GM12891 (cell line): ENCODE results near the gene PRSS38.
"Not testable (repeated sequence)": the region's sequence is repeated elsewhere in the genome, so short reads cannot be mapped to it uniquely, and the experiment has no call there.

Experiments used
- DNase-seq: peaks from one replicate; pipeline ENCODE4 v3.0.0; 2011; ENCODE audit warnings: low spot score; ENCODE audit not compliant: insufficient read length
- FAIRE-seq: peaks from 2 replicates; lab custom pipeline; 2011; peaks lifted over from hg19 to GRCh38; lab: Jason Lieb, UNC
- PAX5 ChIP-seq: IDR thresholded peaks from 2 replicates; pipeline ENCODE4 v1.6.1; 2011; ENCODE audit warnings: low read length, moderate library complexity, mild to moderate bottlenecking; ENCODE audit not compliant: insufficient read depth, severe bottlenecking
- POLR2A ChIP-seq: IDR thresholded peaks from 2 replicates; pipeline ENCODE4 v1.6.1; 2011; ENCODE audit warnings: low read depth, low read length, control low read depth
- POLR2AphosphoS5 ChIP-seq: IDR thresholded peaks from 2 replicates; pipeline ENCODE4 v1.6.1; 2011; ENCODE audit warnings: low read depth, low read length, control low read depth
- POU2F2 ChIP-seq: IDR thresholded peaks from 2 replicates; pipeline ENCODE4 v1.6.1; 2011; ENCODE audit warnings: low read depth, mild to moderate bottlenecking, control low read depth, low read length, moderate library complexity
- SPI1 ChIP-seq: IDR thresholded peaks from 2 replicates; pipeline ENCODE4 v1.6.1; 2011; ENCODE audit warnings: low read depth, low read length, control low read depth
- TAF1 ChIP-seq: IDR thresholded peaks from 2 replicates; pipeline ENCODE4 v1.6.1; 2011; ENCODE audit warnings: low read depth, low read length, control low read depth

PRSS38 gene

GRCh38 chr1:227864882-227865281, 49.4 kb downstream of the PRSS38 start:
- DNase-seq, result no peak
- no peak for FAIRE-seq
- TF ChIP-seq POLR2AphosphoS5, result no peak
- TF ChIP-seq SPI1, result no peak
- no peak for TF ChIP-seq POU2F2
- no peak for TF ChIP-seq PAX5

- FAIRE-seq, result no peak
- DNase-seq, result no peak
- TF ChIP-seq PAX5, result no peak
- no peak for TF ChIP-seq SPI1
- TF ChIP-seq POLR2AphosphoS5, result no peak
These were observed 53.9 kb downstream of the PRSS38 start for GRCh38 chr1:227869279-227869842.

- TF ChIP-seq TAF1 (no peak), POLR2AphosphoS5 (no peak), POU2F2 (no peak), SPI1 (no peak), PAX5 (no peak), POLR2A (no peak)
- FAIRE-seq (no peak), DNase-seq (no peak)
These were observed 54.4 kb downstream of the PRSS38 start for GRCh38 chr1:227869851-227870305.

- TF ChIP-seq TAF1 (no peak), PAX5 (no peak), POLR2AphosphoS5 (no peak), POLR2A (no peak), POU2F2 (no peak), SPI1 (no peak)
- DNase-seq, result no peak
- FAIRE-seq, result no peak
These were observed 54.9 kb downstream of the PRSS38 start for GRCh38 chr1:227870366-227870765.

GRCh38 chr1:227871892-227872291, 56.4 kb downstream of the PRSS38 start:
- not testable (repeated sequence) for DNase-seq, FAIRE-seq

- not testable (repeated sequence) for FAIRE-seq, DNase-seq
These were observed 62.3 kb downstream of the PRSS38 start for GRCh38 chr1:227877810-227878209.

GRCh38 chr1:227880342-227880924, 65.0 kb downstream of the PRSS38 start:
- FAIRE-seq (no peak), DNase-seq (no peak)
- TF ChIP-seq SPI1 (no peak), POU2F2 (no peak), TAF1 (no peak), POLR2AphosphoS5 (no peak), POLR2A (no peak)

- FAIRE-seq (no peak), DNase-seq (peak; percentile 10)
- TF ChIP-seq POU2F2 (no peak), PAX5 (no peak), SPI1 (no peak), POLR2A (no peak), POLR2AphosphoS5 (no peak), TAF1 (no peak)
These were observed 67.6 kb downstream of the PRSS38 start for GRCh38 chr1:227883073-227883520.

GRCh38 chr1:227883641-227884301, 68.3 kb downstream of the PRSS38 start:
- DNase-seq, result no peak
- TF ChIP-seq PAX5 (no peak), TAF1 (no peak), POLR2A (no peak), POU2F2 (no peak), SPI1 (no peak), POLR2AphosphoS5 (no peak)
- FAIRE-seq, result no peak

GRCh38 chr1:227884370-227885134, 69.1 kb downstream of the PRSS38 start:
- no peak for DNase-seq
- TF ChIP-seq POLR2AphosphoS5 (no peak), POU2F2 (no peak), SPI1 (no peak), POLR2A (no peak), TAF1 (no peak), PAX5 (no peak)
- FAIRE-seq, result no peak
